GM12878 (cell line): ENCODE measurements around the gene FBXL7. TPM values are rescaled to one million over a fixed set of nuclear protein-coding genes. Genes with fewer than 3 reads are reported as not detected.

Experiments
- ATAC-seq: fragments of 200-7000 bp; cut with Tn5 transposase; 3 replicates; pipeline ENCODE4 v1.9.1; 2020; ENCODE audit warnings: mild to moderate bottlenecking, moderate library complexity
- BruUV-seq: library from RNA; stranded (reverse); fragments of 400-500 nt; replicated peaks from 2 replicates; lab custom pipeline; 2021; lab: Mats Ljungman, UMichigan
- CTCF ChIA-PET: fragments of 300-600 bp; sonication (Branson Sonifier 250); formaldehyde crosslinking; extraction: SDS; loops from one replicate; lab custom pipeline; 2021; ENCODE audit warnings: inconsistent platforms; lab: Yijun Ruan, JAX
- POLR2A ChIA-PET: fragments of 350-600 bp; formaldehyde crosslinking; extraction: SDS; loops from one replicate; lab custom pipeline; 2021; ENCODE audit warnings: inconsistent platforms; lab: Charles Lee
- RAD21 ChIA-PET: fragments of 300-600 bp; sonication (Branson Sonifier 250); formaldehyde crosslinking; loops from one replicate; lab custom pipeline; 2023; ENCODE audit warnings: antibody characterized with exemption; ENCODE audit not compliant: unreplicated experiment; lab: Charles Lee
- SMC1A ChIA-PET: fragments of 300-600 bp; sonication (Branson Sonifier 250); formaldehyde crosslinking; loops from one replicate; lab custom pipeline; 2023; ENCODE audit not compliant: unreplicated experiment, uncharacterized antibody; lab: Charles Lee
- DNase-seq: peaks from one replicate; pipeline ENCODE4 v3.0.0-alpha.2; 2011; ENCODE audit warnings: low read depth, low spot score
- FAIRE-seq: peaks from 3 replicates; lab custom pipeline; 2011; peaks lifted over from hg19 to GRCh38; lab: Jason Lieb, UNC
- H2AFZ ChIP-seq: 2 replicates; pipeline ENCODE4 v1.6.0; 2011; ENCODE audit warnings: low read depth, low read length, control low read depth; ENCODE audit not compliant: control insufficient read depth
- H3K27ac ChIP-seq: 2 replicates; pipeline ENCODE4 v1.5.1; 2011; ENCODE audit warnings: control low read depth; ENCODE audit not compliant: control insufficient read depth, insufficient read depth
- H3K27me3 ChIP-seq, 2 experiments: replicated peaks in 1 of 2; 2 replicates each; pipeline versions ENCODE4 v1.6.0 to v1.6.1; 2011; ENCODE audit warnings: low read length in 1 of 2; ENCODE audit not compliant: control insufficient read depth in 2 of 2, insufficient read depth in 2 of 2
- H3K36me3 ChIP-seq, 2 experiments: 2 replicates each; pipeline ENCODE4 v1.5.1; 2011; ENCODE audit warnings: low read length in 1 of 2; ENCODE audit not compliant: control insufficient read depth in 2 of 2, insufficient read depth in 2 of 2
- H3K4me1 ChIP-seq: 2 replicates; pipeline ENCODE4 v1.6.1; 2011; ENCODE audit warnings: mild to moderate bottlenecking, low read length, moderate library complexity, mixed read lengths; ENCODE audit not compliant: control insufficient read depth, insufficient read depth
- H3K4me2 ChIP-seq: 2 replicates; pipeline ENCODE4 v1.6.0; 2011; ENCODE audit warnings: control low read depth; ENCODE audit not compliant: control insufficient read depth, insufficient read depth
- H3K4me3 ChIP-seq: fragments of 200-600 bp; sonication (generic); 2 replicates; pipeline ENCODE4 v1.5.1; 2016
- H3K79me2 ChIP-seq: 2 replicates; pipeline ENCODE4 v1.6.0; 2011; ENCODE audit warnings: low read length; ENCODE audit not compliant: control insufficient read depth, insufficient read depth
- H3K9ac ChIP-seq: 2 replicates; pipeline ENCODE4 v1.8.0; 2011; ENCODE audit warnings: low read length, control low read depth, mixed read lengths; ENCODE audit not compliant: control insufficient read depth, insufficient read depth
- H3K9me3 ChIP-seq: replicated peaks from 3 replicates; pipeline ENCODE4 v1.5.1; 2011; ENCODE audit warnings: mild to moderate bottlenecking, low read length; ENCODE audit not compliant: control insufficient read depth, insufficient read depth
- H4K20me1 ChIP-seq: 2 replicates; pipeline ENCODE4 v1.6.0; 2011; ENCODE audit not compliant: control insufficient read depth, insufficient read depth
- BRCA1 ChIP-seq: IDR thresholded peaks from 2 replicates; pipeline ENCODE4 v1.6.1; 2011; ENCODE audit warnings: low read depth, low read length, improper control_type of control experiment
- E4F1 ChIP-seq: fragments of 450-650 bp; IDR thresholded peaks from 2 replicates; pipeline ENCODE4 v1.6.1; 2018; ENCODE audit warnings: borderline replicate concordance, mild to moderate bottlenecking; ENCODE audit not compliant: partially characterized antibody
- IRF3 ChIP-seq: fragments of 450-650 bp; IDR thresholded peaks from 2 replicates; pipeline ENCODE4 v1.6.1; 2014; ENCODE audit warnings: mild to moderate bottlenecking
- KAT2A ChIP-seq: conservative IDR thresholded peaks from 2 replicates; pipeline ENCODE4 v1.6.1; 2011; ENCODE audit warnings: low read depth, low read length; ENCODE audit not compliant: control insufficient read depth
- MTA2 ChIP-seq: fragments of 450-650 bp; IDR thresholded peaks from 2 replicates; pipeline ENCODE4 v1.6.1; 2016; ENCODE audit warnings: low read depth, mild to moderate bottlenecking, moderate library complexity
- MTA3 ChIP-seq: IDR thresholded peaks from 2 replicates; pipeline ENCODE4 v1.6.1; 2012; ENCODE audit warnings: low read length, inconsistent platforms, borderline replicate concordance
- RELB ChIP-seq: fragments of 450-650 bp; IDR thresholded peaks from 2 replicates; pipeline ENCODE4 v1.6.1; 2017; ENCODE audit warnings: low read depth, mild to moderate bottlenecking, moderate library complexity
- SIX5 ChIP-seq: IDR thresholded peaks from 2 replicates; pipeline ENCODE4 v1.6.1; 2011; ENCODE audit warnings: mild to moderate bottlenecking, low read depth, low read length, moderate library complexity; ENCODE audit not compliant: severe bottlenecking
- SREBF1 ChIP-seq: IDR thresholded peaks from 2 replicates; pipeline ENCODE4 v1.6.1; 2012; ENCODE audit warnings: mild to moderate bottlenecking, low read length
- SRF ChIP-seq, 2 experiments: IDR thresholded peaks; 2 replicates each; pipeline ENCODE4 v1.6.1; 2011; ENCODE audit warnings: low read depth in 2 of 2, low read length in 2 of 2, mild to moderate bottlenecking in 1 of 2, moderate library complexity in 1 of 2
- SUZ12 ChIP-seq: fragments of 200-600 bp; sonication (generic); IDR thresholded peaks from one replicate; pipeline ENCODE4 v1.6.1; 2018; ENCODE audit warnings: antibody characterized with exemption, mild to moderate bottlenecking; ENCODE audit not compliant: unreplicated experiment
- WGBS: methylation state at CpG from one replicate; pipeline ENCODE4 v1.1.6; 2016; ENCODE audit warnings: low lambda C conversion rate; ENCODE audit not compliant: insufficient replicate concordance, insufficient coverage; ENCODE audit errors: missing lambda C conversion rate; 5-methylcytosine and 5-hydroxymethylcytosine counted together
- in situ Hi-C: fragments of 300-500 bp; cut with MboI; formaldehyde crosslinking; loops from 9 replicates; pipeline ENCODE4 v1.14.3; 2018; ENCODE audit warnings: mixed read lengths
- intact Hi-C: fragments of 100-400 bp; cut with micrococcal nuclease; formaldehyde crosslinking; loops from one replicate; pipeline ENCODE4 v1.14.2; 2022; ENCODE audit not compliant: unreplicated experiment
- polyA plus RNA-seq, 11 experiments: library from polyadenylated mRNA; depleted of rRNA in 4 of 11; unstranded in 6 of 11; stranded (reverse) in 5 of 11; fragments of >200 nt; fragmentation: Nextera tagmentation in 4 of 11; fragmentation: Illumina TruSeq in 1 of 11; extraction: Ambion mirVana in 4 of 11; extraction: Trizol in 1 of 11; gene quantifications; 1 replicate in 1 of 11; 2 replicates in 10 of 11; pipeline versions ENCODE4 v1.2.1 to v1.2.3, GENCODE V29; 2011 to 2016; ENCODE audit warnings: inconsistent platforms in 2 of 11, missing spikeins in 2 of 11, low read depth in 1 of 11
- total RNA-seq, 4 experiments: library from RNA; depleted of rRNA in 3 of 4; stranded (reverse); fragments of >200 nt in 3 of 4; fragmentation: Illumina TruSeq in 1 of 4; extraction: Trizol in 1 of 4; gene quantifications; 2 replicates each; pipeline versions ENCODE4 v1.2.1 to v1.2.3, GENCODE V29; 2013 to 2021

Gene FBXL7
- total and polyA plus RNA-seq, 10 of the 15 experiments (the other 5 are each of a cell fraction or from before 2014, with no cell fraction given) = 0.03 to 0.44 (median 0.16) TPM

GRCh38 chr5:15823398-15823797 lies 323.4 kb downstream of the FBXL7 start:
- Histone ChIP-seq H3K9me3 (no peaks in the 10 kb centered on the region), H3K36me3 (no peaks in the 10 kb centered on the region), H3K9ac (no peak overlapping the region), H3K4me3 (no peak overlapping the region), H3K4me1 (no peaks in the 10 kb centered on the region), H4K20me1 (no peaks in the 10 kb centered on the region), H3K79me2 (no peaks in the 10 kb centered on the region), H3K4me2 (no peak overlapping the region), H2AFZ (no peak overlapping the region), H3K27ac (no peak overlapping the region), H3K27me3 (no peaks in the 10 kb centered on the region)
- FAIRE-seq (no peak), DNase-seq (no peak), ATAC-seq (no peak)
- intact Hi-C loops = no loop called here
- 63% methylated on average over 2 of the region's 2 CpGs for WGBS
- ChIA-PET CTCF (interaction anchor here (0.9 to 2.1 kb wide), 2 partner anchors 12 to 716 kb away, joined by 3 to 6 read pairs; no protein-coding TSS in a partner anchor), RAD21 (no interaction called here), POLR2A (no interaction called here), SMC1A (interaction anchor here (1.6 to 2.9 kb wide), 2 partner anchors 691 to 717 kb away, joined by 5 to 12 read pairs; no protein-coding TSS in a partner anchor)
- TF ChIP-seq KAT2A (no peak), E4F1 (no peak), SUZ12 (no peak), SIX5 (no peak), BRCA1 (no peak), MTA3 (no peak), MTA2 (no peak), RELB (no peak), IRF3 (no peak), SRF (IDR thresholded peaks at IDR 0.05; ENCODE audit: low read depth in 2 of 2, low read length in 2 of 2) (no peak), SREBF1 (no peak)
- no TSS peak for BruUV-seq
- in situ Hi-C loops = loop anchor here (10.0 kb wide), 1 partner anchor 719 kb away; no protein-coding TSS in a partner anchor
